GM18526 (cell line): Measurements from ENCODE around the gene KCNE5.

Experiments used
- POLR2A ChIP-seq: IDR thresholded peaks from 3 replicates; pipeline ENCODE4 v1.6.1; 2011; ENCODE audit not compliant: insufficient read length; ENCODE audit errors: extremely low read depth

KCNE5 gene

DNA sequence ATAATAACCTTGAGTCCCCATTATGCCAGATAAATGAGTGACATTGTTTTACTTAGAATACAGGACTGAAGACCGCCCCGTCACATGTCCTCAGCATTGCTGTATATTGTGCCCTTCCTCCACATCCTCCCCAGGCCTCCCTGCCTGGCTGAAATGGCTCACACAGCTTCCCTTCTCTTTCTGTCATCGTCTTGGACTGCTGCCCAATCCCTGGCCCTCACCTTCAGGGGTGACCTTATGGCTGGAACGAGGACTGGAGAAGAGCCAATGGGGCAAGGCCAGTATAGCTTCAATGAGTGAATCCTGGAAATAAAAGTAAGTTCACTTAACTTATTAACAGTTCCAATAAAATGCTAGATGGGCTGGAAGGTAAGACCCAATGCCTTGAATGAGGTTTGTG lies 2.7 kb downstream of the KCNE5 start:
- no peak for TF ChIP-seq POLR2A

DNA sequence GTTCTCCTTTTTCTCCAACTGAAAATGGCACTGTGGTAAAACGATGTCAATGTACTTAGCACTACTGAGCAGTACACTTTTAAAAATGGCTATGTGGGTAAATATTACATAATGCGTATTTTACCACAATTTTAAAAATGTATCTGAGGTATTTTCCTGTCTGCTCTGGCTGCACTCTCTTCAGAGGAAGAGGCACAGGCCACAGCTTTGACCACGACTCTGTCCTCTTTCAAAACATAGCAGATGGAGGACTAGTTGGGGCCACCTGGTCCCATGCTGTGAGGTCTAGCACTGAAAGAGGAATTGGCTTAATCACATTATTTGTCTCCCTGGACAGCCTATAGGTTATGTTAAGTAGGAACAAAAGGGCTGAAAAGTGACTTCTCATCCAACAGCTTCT lies 5.2 kb downstream of the KCNE5 start:
- TF ChIP-seq POLR2A, result no peak

- TF ChIP-seq POLR2A, result no peak
These were observed 10.0 kb downstream of the KCNE5 start for GRCh38 chrX:109614951-109615350.

DNA sequence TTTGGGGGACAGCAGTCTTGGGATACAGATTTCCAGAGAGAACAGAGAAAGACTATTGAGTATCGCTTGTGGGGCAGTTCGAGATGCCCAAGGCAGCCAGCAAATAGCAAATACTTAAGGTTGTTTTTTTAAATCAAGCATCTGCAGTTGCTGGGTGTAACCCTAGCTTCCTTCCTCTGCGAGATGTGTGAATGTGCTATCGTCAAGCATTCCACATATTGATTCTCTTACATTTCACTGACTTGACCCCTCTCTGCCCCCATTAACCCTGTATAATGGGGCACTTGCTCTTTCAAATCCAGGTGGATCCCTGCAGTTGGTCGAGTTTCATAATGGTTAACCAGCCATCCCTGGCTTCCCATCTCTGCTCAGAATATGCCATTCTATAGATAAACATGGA lies 23.5 kb downstream of the KCNE5 start:
- no peak for TF ChIP-seq POLR2A

- no peak for TF ChIP-seq POLR2A
These were observed 24.7 kb downstream of the KCNE5 start for GRCh38 chrX:109600237-109600651.

DNA sequence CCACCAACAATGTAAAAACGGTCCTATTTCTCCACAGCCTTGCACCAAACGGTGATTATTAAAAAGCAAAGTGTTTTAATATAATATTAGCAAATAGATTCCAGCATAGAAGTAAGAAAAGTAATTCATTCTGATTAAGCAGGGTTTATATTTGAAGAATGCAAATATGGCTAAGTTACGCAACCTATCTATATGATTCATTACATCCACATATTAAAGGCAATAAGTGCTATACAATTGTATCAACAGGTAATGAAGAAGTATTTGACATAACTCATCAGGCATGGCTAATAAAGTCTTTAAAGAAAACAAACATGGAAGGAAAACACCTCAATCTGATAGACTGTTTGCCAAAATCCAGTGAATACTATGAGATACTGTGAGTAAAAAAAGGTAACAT lies 29.0 kb downstream of the KCNE5 start:
- TF ChIP-seq POLR2A, result no peak

GRCh38 chrX:109590176-109590575 lies 34.8 kb downstream of the KCNE5 start:
- no peak for TF ChIP-seq POLR2A

GRCh38 chrX:109585488-109585887 lies 39.5 kb downstream of the KCNE5 start:
- TF ChIP-seq POLR2A, result no peak

DNA sequence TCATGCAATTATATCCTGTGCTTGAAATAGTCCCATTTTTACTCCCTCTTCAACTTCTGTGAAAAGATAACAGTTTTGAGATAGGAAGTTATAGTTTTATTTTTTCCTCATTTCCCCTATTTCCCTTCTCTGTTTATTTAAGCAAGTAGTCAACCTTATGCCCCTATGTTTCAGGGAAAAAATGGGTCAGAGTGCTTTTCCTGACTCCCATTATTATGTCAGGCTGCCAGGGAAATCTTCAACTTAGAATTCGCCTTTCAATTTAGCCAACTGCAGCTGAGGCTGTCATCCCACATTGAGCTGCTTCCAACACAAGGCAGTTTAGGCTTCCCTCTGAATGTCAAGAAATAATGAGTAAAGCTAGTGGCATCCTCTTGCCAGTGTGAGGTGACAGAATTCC lies 46.1 kb downstream of the KCNE5 start:
- TF ChIP-seq POLR2A, result no peak

DNA sequence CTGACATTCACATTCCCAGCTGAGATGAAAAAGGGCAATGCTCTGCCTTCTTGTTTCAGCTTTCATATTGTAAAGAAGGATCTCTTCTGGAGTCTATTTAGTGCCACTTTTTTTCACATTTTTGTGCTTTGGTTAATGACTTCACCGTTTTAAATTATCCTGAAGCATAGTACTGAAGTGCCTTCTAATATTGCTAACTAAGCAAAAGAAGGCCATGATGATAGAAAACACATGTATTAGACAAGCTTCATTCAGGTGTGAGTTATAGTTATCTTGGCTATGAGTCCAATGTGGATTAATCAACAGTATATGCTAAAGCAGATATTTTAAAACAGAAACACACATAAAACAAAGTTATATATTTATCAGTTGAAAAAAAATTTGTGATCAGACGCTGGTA lies 47.9 kb downstream of the KCNE5 start:
- no peak for TF ChIP-seq POLR2A
